GM12874 (cell line): ENCODE results near the gene COL27A1.

Experiments
- TF ChIP-seq, protein P1 (sequence below): IDR thresholded peaks from 2 replicates; pipeline ENCODE4 v1.5.1; 2011; ENCODE audit warnings: low read depth, mild to moderate bottlenecking, control low read depth, low read length, moderate library complexity; ENCODE audit not compliant: insufficient read depth

COL27A1 gene

DNA sequence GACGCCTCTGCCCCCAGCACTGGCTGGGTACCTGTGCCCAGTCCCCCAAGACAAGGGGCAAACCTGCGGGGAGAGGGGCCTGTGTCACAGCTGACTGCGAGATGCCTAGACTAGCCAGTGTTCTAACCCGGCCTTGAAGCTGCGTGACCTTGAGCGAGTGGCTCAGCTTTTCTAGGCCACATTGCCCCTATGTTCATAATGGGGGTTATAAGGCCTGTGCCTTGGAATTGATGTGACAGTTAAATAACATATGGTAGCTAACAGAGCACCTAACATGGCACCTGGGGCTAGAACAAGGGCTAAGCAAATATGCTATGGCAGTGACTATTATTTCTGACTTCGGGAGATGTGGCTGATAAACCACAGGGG lies 22.8 kb upstream of the COL27A1 start:
- TF ChIP-seq, protein P1, sequence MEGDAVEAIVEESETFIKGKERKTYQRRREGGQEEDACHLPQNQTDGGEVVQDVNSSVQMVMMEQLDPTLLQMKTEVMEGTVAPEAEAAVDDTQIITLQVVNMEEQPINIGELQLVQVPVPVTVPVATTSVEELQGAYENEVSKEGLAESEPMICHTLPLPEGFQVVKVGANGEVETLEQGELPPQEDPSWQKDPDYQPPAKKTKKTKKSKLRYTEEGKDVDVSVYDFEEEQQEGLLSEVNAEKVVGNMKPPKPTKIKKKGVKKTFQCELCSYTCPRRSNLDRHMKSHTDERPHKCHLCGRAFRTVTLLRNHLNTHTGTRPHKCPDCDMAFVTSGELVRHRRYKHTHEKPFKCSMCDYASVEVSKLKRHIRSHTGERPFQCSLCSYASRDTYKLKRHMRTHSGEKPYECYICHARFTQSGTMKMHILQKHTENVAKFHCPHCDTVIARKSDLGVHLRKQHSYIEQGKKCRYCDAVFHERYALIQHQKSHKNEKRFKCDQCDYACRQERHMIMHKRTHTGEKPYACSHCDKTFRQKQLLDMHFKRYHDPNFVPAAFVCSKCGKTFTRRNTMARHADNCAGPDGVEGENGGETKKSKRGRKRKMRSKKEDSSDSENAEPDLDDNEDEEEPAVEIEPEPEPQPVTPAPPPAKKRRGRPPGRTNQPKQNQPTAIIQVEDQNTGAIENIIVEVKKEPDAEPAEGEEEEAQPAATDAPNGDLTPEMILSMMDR = no peak

DNA sequence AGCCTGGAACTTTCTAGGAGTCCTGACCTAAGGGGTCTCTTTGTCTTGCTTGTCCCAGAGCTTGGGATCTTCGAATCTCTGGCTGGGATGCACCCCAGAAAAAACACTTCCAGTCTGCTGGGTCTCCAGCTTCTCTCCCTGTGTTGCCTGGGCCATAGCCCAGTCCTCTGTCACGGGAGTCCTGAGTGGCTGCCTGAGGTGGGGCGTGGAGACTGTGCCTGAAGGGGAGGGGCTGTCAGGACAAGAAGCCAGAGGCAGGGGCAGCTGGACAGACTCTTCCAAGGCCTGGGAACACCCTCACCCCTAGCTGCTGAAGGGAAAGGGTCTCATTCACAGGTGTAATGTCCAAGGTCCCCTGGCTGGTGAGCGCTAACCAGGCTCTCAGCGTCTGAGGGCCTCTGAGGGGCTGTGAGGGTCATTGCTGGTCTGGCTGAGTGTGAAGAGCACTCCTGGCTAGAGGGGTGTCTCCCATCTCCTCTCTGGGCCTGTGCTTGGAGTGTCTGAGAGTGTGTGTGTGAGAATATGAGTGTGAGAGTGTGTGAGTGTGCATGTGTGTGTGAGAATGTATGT lies 20.4 kb upstream of the COL27A1 start:
- TF ChIP-seq, protein P1 = no peak

DNA sequence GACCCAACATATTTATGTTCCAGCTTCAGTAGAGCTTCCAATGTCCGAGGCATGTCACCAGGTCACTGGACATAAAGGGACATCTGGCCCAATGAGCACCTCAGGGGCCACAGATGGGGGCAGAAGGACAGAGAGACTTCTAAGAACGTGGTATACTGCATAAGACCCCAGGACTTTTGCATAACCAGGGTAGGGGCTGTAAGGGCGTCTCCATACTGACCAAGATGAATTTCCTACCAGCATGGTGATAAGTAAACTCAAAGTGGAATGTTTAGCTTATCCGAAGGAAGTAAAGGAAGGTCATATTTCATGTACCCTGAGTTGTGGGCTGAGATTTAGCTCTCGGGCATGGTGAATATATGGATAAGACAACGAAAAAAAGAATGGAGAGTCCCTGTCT lies 17.5 kb upstream of the COL27A1 start:
- TF ChIP-seq, protein P1 = no peak

DNA sequence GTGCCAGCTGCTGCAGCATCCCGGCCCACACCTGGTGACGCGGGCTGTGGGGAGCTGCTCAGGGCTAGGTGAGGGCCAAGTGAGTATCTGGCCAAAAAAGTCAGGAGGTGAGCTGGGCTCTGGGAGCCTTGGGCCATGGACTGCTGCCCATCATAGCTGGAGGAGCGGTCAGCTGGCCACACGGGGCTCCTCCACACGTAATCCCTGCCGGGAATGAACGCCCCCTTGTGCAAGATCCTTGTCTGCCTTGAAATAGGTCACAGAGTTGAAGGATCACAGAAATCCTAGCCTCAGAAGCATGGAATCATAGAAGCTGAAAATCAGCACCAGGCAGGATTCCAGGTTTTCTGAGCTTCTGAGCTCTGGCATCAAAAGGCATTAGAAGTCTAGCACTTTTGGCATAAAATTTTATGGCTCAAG lies 16.8 kb upstream of the COL27A1 start:
- TF ChIP-seq, protein P1 = no peak

DNA sequence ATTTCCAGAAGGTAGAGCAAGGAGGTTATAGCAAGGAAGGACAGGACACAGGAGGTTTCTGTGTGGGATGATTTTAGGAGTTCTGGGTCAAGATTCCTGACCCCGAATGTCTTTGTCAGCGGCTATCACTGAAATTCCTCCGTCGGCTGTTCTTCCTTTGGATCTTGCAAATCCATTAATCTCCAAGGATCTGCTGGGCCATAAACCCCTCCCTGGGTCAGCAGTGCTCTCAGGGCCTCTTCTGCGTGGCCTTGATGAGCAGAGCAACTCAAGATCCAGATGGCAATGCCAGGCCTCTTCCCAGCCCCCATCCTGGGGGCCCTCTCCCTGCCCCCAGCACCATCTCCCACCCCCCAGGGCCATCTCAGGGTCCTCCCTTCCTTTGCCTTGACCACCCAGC lies 16.3 kb upstream of the COL27A1 start:
- TF ChIP-seq, protein P1 = no peak

DNA sequence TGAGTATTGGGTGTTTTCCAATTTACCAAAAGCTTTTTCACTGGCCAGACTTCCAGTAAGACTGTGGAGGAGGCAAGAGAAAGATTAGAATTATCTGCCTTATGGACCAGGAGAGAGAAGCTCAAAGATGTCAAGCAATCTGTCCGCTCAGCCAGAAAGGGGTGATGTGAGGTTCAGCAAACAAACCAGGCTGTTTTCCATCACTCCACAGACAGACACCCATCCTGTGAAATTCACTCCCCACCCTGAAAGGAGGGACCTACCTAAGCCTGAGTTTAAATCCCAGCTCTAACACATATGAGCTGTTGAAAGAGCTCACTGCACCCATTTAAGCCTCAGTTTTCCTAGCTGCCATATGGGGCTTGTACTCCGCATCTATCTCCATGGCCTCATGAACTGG lies 14.9 kb upstream of the COL27A1 start:
- TF ChIP-seq, protein P1 = no peak

DNA sequence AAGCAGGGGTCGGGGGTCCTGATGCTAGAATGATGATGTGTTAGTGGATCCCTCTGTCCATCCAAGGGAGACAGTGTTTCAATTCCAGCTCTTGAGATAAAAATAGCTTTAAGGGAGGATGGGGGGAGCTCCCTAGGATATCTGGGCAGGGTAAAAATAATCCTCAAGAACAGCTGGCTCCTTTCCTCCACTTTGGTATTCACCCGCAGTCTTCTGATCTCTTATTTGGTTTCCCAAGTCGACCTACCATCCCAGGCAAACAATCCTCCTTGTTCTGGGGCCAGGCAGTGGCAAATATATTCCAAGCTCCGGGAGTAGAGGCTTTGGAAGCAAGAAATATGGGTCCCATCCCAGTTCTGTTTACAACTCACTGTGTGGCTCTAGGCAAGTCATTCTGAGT lies 14.5 kb upstream of the COL27A1 start:
- TF ChIP-seq, protein P1 = no peak
